BE2C (cell line): ENCODE measurements around the gene RECQL.

Source experiments
- DNase-seq: peaks from one replicate; pipeline ENCODE4 v3.0.0-alpha.2; 2020
- H3K27me3 ChIP-seq: fragments of 250-450 bp; sonication (Bioruptor Pico); 2 replicates; pipeline ENCODE4 v1.5.1; 2020; ENCODE audit warnings: mild to moderate bottlenecking
- H3K36me3 ChIP-seq: fragments of 250-450 bp; sonication (Bioruptor Pico); 2 replicates; pipeline ENCODE4 v1.5.1; 2020; ENCODE audit warnings: mild to moderate bottlenecking
- H3K4me1 ChIP-seq: fragments of 250-450 bp; sonication (Bioruptor Pico); 2 replicates; pipeline ENCODE4 v1.5.1; 2020
- H3K4me3 ChIP-seq: 2 replicates; pipeline ENCODE4 v1.5.1; 2011; ENCODE audit warnings: low read depth, low read length
- H3K9me3 ChIP-seq: fragments of 250-450 bp; sonication (Bioruptor Pico); 2 replicates; pipeline ENCODE4 v1.5.1; 2020
- TF ChIP-seq, protein P1 (sequence below): IDR thresholded peaks from 2 replicates; pipeline ENCODE4 v1.5.1; 2012; ENCODE audit warnings: mild to moderate bottlenecking, low read depth, low read length

The RECQL gene

DNA sequence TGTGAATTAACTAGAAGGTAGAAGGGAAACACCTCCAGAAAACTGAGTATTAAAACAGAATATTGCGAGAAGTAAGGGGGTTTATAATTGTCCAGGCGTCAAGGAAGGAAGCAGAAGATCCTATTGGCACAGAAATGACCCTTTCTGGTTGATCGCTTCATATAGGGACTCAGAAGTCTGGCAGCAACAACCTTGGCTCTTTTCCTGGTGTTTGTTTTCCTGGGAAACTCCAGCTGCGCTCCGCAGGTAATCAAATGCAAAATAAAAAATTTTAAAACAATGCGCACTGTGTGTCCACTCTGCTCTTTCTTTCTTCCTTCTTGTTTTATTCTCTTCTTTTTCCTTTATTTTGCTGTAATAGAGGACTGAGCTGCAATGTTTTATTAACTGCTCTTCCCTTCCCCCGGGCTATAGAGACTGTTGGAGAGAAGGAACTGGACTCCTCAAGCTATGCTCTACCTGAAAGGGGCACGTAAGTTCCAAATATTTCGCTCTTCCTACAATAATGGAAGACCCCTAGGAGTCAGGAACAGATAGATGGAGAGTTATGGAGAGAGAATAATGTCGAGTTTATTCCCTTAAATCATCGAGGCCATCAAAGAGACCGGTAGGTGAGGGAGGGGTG is 25.4 kb upstream of the RECQL start:
- H3K36me3 ChIP-seq, result no peaks in the 10 kb centered on the region
- no peak for DNase-seq
- no peaks in the 10 kb centered on the region for H3K9me3 ChIP-seq
- peak overlapping the region; percentile 59 for H3K4me3 ChIP-seq
- H3K4me1 ChIP-seq, result no peaks in the 10 kb centered on the region
- peaks cover 64% of the 10 kb centered on the region for H3K27me3 ChIP-seq
- TF ChIP-seq, protein P1, sequence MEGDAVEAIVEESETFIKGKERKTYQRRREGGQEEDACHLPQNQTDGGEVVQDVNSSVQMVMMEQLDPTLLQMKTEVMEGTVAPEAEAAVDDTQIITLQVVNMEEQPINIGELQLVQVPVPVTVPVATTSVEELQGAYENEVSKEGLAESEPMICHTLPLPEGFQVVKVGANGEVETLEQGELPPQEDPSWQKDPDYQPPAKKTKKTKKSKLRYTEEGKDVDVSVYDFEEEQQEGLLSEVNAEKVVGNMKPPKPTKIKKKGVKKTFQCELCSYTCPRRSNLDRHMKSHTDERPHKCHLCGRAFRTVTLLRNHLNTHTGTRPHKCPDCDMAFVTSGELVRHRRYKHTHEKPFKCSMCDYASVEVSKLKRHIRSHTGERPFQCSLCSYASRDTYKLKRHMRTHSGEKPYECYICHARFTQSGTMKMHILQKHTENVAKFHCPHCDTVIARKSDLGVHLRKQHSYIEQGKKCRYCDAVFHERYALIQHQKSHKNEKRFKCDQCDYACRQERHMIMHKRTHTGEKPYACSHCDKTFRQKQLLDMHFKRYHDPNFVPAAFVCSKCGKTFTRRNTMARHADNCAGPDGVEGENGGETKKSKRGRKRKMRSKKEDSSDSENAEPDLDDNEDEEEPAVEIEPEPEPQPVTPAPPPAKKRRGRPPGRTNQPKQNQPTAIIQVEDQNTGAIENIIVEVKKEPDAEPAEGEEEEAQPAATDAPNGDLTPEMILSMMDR, result no peak

GRCh38 chr12:21526053-21526452 is 24.6 kb upstream of the RECQL start, which contains the start of gene SPX:
SPX (plus strand) TSS chr12:21526296; CDS start chr12:21526473, 177 bp downstream.
- Histone ChIP-seq H3K27me3 (peaks cover 59% of the 10 kb centered on the region), H3K9me3 (no peaks in the 10 kb centered on the region), H3K4me3 (peak within 1 kb of the TSS; percentile 59), H3K4me1 (no peaks in the 10 kb centered on the region), H3K36me3 (no peaks in the 10 kb centered on the region)
- DNase-seq, result no peak
- TF ChIP-seq, protein P1, result no peak

GRCh38 chr12:21523148-21523547 is 21.7 kb upstream of the RECQL start:
- no peaks in the 10 kb centered on the region for H3K4me1 ChIP-seq
- no peak for DNase-seq
- no peaks in the 10 kb centered on the region for H3K36me3 ChIP-seq
- H3K9me3 ChIP-seq, result no peaks in the 10 kb centered on the region
- H3K4me3 ChIP-seq, result no peak overlapping the region
- peaks cover 30% of the 10 kb centered on the region for H3K27me3 ChIP-seq
- TF ChIP-seq, protein P1, result no peak

DNA sequence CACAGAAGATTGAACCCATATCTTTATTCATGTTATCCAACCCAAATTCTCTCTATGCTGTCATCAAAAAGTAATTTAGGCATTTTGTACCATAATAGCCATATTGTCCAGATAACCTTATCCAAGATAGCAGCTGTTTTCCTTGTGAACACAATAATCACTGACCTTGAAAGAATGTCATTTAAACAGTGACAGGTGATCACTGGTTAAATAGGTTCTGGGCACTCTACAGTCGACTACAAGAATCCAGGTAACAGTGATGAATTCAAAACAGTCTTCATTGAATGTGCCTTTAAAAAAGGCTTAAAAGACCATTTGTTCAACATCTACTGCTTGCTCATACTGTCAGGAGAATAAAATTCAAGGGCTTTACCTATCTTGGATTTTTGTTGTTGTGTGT is 20.1 kb upstream of the RECQL start:
- no peak for DNase-seq
- H3K9me3 ChIP-seq, result no peaks in the 10 kb centered on the region
- H3K36me3 ChIP-seq, result no peaks in the 10 kb centered on the region; the same call in 1 of the 2 replicates
- TF ChIP-seq, protein P1, result no peak
- H3K27me3 ChIP-seq, result peaks cover 14% of the 10 kb centered on the region
- H3K4me3 ChIP-seq, result no peak overlapping the region
- H3K4me1 ChIP-seq, result no peaks in the 10 kb centered on the region

DNA sequence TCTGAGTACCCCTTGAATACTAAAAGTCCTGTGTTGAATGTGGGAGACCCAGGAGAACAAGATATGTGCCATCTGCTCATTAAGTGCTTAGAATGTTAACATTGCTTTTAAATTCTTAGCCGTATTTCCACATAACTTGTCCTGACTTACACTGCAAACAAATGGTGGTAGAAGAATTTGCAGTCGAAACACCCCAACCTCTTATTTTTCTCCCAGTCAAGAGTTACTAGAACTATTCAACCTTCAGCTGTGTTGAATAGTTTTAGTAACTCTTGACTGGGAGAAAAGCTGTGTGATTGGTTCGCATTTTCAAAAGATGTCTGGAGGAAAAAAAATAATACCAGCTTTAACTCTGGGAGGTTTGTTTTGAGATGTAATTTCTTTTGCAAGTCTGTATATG is 17.0 kb upstream of the RECQL start:
- no peaks in the 10 kb centered on the region for H3K9me3 ChIP-seq
- no peak for DNase-seq
- TF ChIP-seq, protein P1, result no peak
- H3K27me3 ChIP-seq, result no peaks in the 10 kb centered on the region
- H3K4me1 ChIP-seq, result no peaks in the 10 kb centered on the region
- H3K4me3 ChIP-seq, result no peak overlapping the region
- H3K36me3 ChIP-seq, result no peaks in the 10 kb centered on the region; the same call in 1 of the 2 replicates

DNA sequence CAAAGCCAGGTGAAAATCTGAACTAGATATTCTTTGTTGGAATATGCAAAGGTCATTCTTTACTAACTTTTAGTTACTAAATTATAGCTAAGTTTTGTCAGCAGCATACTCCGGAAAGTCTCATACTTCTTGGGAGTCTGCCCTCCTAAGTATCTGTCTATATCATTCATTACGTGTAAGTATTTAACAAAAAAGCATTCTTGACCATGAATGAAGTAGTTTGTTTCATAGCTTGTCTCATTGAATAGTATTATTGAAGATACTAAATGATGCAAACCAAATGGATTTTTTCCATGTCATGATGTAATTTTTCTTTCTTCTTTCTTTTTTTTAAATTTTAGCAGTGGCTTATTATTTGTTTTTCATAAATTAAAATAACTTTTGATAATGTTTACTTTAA is 14.8 kb upstream of the RECQL start:
- Histone ChIP-seq H3K36me3 (no peaks in the 10 kb centered on the region; the same call in 1 of the 2 replicates), H3K4me3 (no peak overlapping the region), H3K9me3 (no peaks in the 10 kb centered on the region), H3K4me1 (no peaks in the 10 kb centered on the region), H3K27me3 (no peaks in the 10 kb centered on the region)
- no peak for DNase-seq
- TF ChIP-seq, protein P1, result no peak
